Endothelial cell (in vitro differentiated cells): ENCODE measurements around the gene RINL. TPM values are rescaled to one million over a fixed set of nuclear protein-coding genes. Genes with fewer than 3 reads are reported as not detected.
A peak's percentile ranks its signal among the peaks of the same experiment; 100 is the strongest.

Source experiments
- DNase-seq: peaks from one replicate; pipeline ENCODE4 v3.0.0; 2021; ENCODE audit warnings: low spot score
- H3K27ac Mint-ChIP-seq: one replicate; pipeline ENCODE4 v1.8.0; 2021; ENCODE audit warnings: mixed read lengths, inconsistent platforms; ENCODE audit not compliant: unreplicated experiment
- H3K27me3 Mint-ChIP-seq: one replicate; pipeline ENCODE4 v1.8.0; 2021; ENCODE audit warnings: mild to moderate bottlenecking, moderate library complexity, mixed read lengths, inconsistent platforms; ENCODE audit not compliant: unreplicated experiment
- H3K36me3 Mint-ChIP-seq: one replicate; pipeline ENCODE4 v1.8.0; 2021; ENCODE audit warnings: mild to moderate bottlenecking, low read depth, mixed read lengths, inconsistent platforms; ENCODE audit not compliant: unreplicated experiment
- H3K4me1 Mint-ChIP-seq: one replicate; pipeline ENCODE4 v1.8.0; 2021; ENCODE audit warnings: mild to moderate bottlenecking, mixed read lengths, inconsistent platforms; ENCODE audit not compliant: unreplicated experiment
- H3K4me3 Mint-ChIP-seq: one replicate; pipeline ENCODE4 v1.8.0; 2021; ENCODE audit warnings: mild to moderate bottlenecking, mixed read lengths, inconsistent platforms; ENCODE audit not compliant: unreplicated experiment
- H3K9me3 Mint-ChIP-seq: one replicate; pipeline ENCODE4 v1.8.0; 2021; ENCODE audit warnings: mixed read lengths, inconsistent platforms; ENCODE audit not compliant: unreplicated experiment
- total RNA-seq: library from RNA; stranded (reverse); fragmentation: NEBNext Ultra II Directional; extraction: Animal tissue kit (Norgen Biotek cat#: 25700); gene quantifications from one replicate; pipeline ENCODE4 v1.2.1, GENCODE V29; 2021; ENCODE audit not compliant: unreplicated experiment
- TF ChIP-seq, protein P1 (sequence below): fragments of 200-600 bp; sonication (generic); IDR thresholded peaks from one replicate; pipeline ENCODE4 v1.5.0; 2021; ENCODE audit warnings: antibody characterized with exemption; ENCODE audit not compliant: unreplicated experiment

Gene RINL
- total RNA-seq, 1 donor from 2014 or later: 5.6 TPM

DNA sequence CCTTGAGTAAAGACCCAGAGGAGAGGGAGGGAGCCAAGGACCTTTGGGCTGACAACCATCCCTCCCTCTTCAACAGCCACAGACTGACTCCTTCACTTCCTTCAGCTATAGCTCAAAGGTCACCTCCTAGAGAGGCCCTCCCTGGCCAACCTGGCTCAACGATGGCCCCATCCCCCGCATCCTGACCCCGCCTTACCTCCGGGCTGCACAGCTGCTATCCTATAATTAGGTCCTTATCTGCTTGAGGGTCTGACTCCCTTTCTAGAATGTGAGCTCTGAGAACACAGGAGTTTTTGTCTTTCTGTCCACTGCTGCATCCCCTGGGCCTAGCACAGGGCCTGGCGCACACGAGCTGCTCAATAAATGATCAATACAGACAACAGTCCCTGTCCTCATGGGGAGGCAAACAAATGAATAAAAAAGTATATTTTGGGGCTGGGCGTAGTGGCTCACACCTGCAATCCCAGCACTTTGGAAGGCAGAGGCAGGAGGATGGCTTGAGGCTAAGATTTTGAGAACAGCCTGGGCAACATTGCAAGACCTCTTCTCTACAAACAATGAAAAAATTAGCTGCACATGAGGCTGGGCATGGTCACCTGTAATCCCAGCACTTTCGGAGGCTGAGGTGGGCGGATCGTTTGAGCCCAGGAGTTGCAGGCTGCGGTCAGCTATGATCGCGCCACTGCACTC is 58.7 kb downstream of the RINL start:
- no peak for DNase-seq
- peaks cover 47% of the 10 kb centered on the region for H3K36me3 Mint-ChIP-seq
- H3K27ac Mint-ChIP-seq: no peak overlapping the region
- H3K27me3 Mint-ChIP-seq: peaks cover 6% of the 10 kb centered on the region
- H3K9me3 Mint-ChIP-seq: no peaks in the 10 kb centered on the region
- TF ChIP-seq, protein P1, sequence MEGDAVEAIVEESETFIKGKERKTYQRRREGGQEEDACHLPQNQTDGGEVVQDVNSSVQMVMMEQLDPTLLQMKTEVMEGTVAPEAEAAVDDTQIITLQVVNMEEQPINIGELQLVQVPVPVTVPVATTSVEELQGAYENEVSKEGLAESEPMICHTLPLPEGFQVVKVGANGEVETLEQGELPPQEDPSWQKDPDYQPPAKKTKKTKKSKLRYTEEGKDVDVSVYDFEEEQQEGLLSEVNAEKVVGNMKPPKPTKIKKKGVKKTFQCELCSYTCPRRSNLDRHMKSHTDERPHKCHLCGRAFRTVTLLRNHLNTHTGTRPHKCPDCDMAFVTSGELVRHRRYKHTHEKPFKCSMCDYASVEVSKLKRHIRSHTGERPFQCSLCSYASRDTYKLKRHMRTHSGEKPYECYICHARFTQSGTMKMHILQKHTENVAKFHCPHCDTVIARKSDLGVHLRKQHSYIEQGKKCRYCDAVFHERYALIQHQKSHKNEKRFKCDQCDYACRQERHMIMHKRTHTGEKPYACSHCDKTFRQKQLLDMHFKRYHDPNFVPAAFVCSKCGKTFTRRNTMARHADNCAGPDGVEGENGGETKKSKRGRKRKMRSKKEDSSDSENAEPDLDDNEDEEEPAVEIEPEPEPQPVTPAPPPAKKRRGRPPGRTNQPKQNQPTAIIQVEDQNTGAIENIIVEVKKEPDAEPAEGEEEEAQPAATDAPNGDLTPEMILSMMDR: no peak
- peak overlapping the region; percentile 59 for H3K4me3 Mint-ChIP-seq
- peaks cover 7% of the 10 kb centered on the region for H3K4me1 Mint-ChIP-seq

Other genes starting within 250 kb of the RINL start
- gene ACTN4, start 230.6 kb downstream of the RINL start, total RNA-seq: 744 TPM
- 2.9 TPM for gene CAPN12, start 133.8 kb downstream of the RINL start, total RNA-seq
- gene LGALS7, start 104.8 kb downstream of the RINL start, total RNA-seq: 3.6 TPM
- 18.8 TPM for gene LGALS7B, start 89.1 kb downstream of the RINL start, total RNA-seq
- 0.46 TPM for gene LGALS4, start 65.3 kb downstream of the RINL start, total RNA-seq
- 101 TPM for gene ECH1, start 46.5 kb downstream of the RINL start, total RNA-seq
- gene HNRNPL, start 28.3 kb downstream of the RINL start, total RNA-seq: 343 TPM
- gene SIRT2, start 21.3 kb upstream of the RINL start, total RNA-seq: 45.9 TPM
- 16.9 TPM for gene NFKBIB, start 21.7 kb upstream of the RINL start, total RNA-seq
- gene CCER2, start 33.9 kb upstream of the RINL start, total RNA-seq: 0.87 TPM
- gene SARS2, start 52.5 kb upstream of the RINL start, total RNA-seq: 36.7 TPM
- 32.0 TPM for gene MRPS12, start 52.7 kb upstream of the RINL start, total RNA-seq
- 16.0 TPM for gene FBXO17, start 97.5 kb upstream of the RINL start, total RNA-seq
- 4.0 TPM for gene FBXO27, start 154.3 kb upstream of the RINL start, total RNA-seq
- gene ACP7, start 206.1 kb upstream of the RINL start, total RNA-seq: 0.46 TPM
- 48.8 TPM for gene PAK4, start 247.5 kb upstream of the RINL start, total RNA-seq